Astrocyte (in vitro differentiated cells and primary cell): ENCODE results near the gene MOB3A.

Experiments used
- CTCF ChIP-seq: IDR thresholded peaks from 2 replicates; pipeline ENCODE4 v1.5.1; 2011; ENCODE audit warnings: low read depth, mild to moderate bottlenecking, inconsistent platforms, low read length, moderate library complexity; ENCODE audit not compliant: insufficient read depth
- EZH2 ChIP-seq: IDR thresholded peaks from 2 replicates; pipeline ENCODE4 v1.6.1; 2012; ENCODE audit warnings: mild to moderate bottlenecking, low read length, inconsistent platforms; ENCODE audit not compliant: insufficient read depth

- TF ChIP-seq CTCF (no peak), EZH2 (no peak)
These were observed 50.6 kb downstream of the MOB3A start for GRCh38 chr19:2045501-2046045.
